ENCODE results near the gene TMEM132D. TPM values are rescaled to one million over a fixed set of nuclear protein-coding genes. Genes with fewer than 3 reads are reported as not detected.
"Not testable (repeated sequence)": the region's sequence is repeated elsewhere in the genome, so short reads cannot be mapped to it uniquely, and the experiment has no call there.

TMEM132D gene
- total and polyA plus RNA-seq, 3 donors from 2014 or later = 0.44 to 0.50 (median 0.47) TPM

- Histone ChIP-seq H3K27ac (no peak overlapping the region), H3K27me3 (no peaks in the 10 kb centered on the region), H3K4me1 (no peaks in the 10 kb centered on the region), H3K36me3 (ENCODE audit: low read depth, missing control alignments) (no peaks in the 10 kb centered on the region), H3K9me3 (no peaks in the 10 kb centered on the region), H3K4me3 (no peak overlapping the region)
- TF ChIP-seq CTCF (IDR thresholded peaks at IDR 0.05) = no peak
- no peak for TF ChIP-seq POLR2A (IDR thresholded peaks at IDR 0.05)
- intact Hi-C loops (cut with DNase I; ENCODE audit: low total_unique reads) = no loop called here
- DNase-seq = no peak
- 73 to 86% methylated on average over 5 to 10 of the region's 10 CpGs for WGBS, 2 donors
Observed at GRCh38 chr12:129900306-129900705, 3.5 kb downstream of the TMEM132D start.

GRCh38 chr12:129899045-129899444 is 4.8 kb downstream of the TMEM132D start:
- H3K27me3 ChIP-seq; intact Hi-C loops (cut with DNase I; ENCODE audit: low total_unique reads); H3K27ac ChIP-seq; H3K36me3 ChIP-seq (ENCODE audit: low read depth, missing control alignments); H3K4me3 ChIP-seq; H3K4me1 ChIP-seq; H3K9me3 ChIP-seq; DNase-seq: not testable (repeated sequence)
- 75 to 85% methylated on average over 1 of the region's 1 CpG for WGBS, 2 donors

GRCh38 chr12:129893691-129894090 is 10.1 kb downstream of the TMEM132D start:
- no peaks in the 10 kb centered on the region for H3K4me1 ChIP-seq
- 80 to 96% methylated on average over 4 of the region's 4 CpGs for WGBS, 2 donors
- no peak overlapping the region for H3K4me3 ChIP-seq
- no peaks in the 10 kb centered on the region for H3K36me3 ChIP-seq (ENCODE audit: low read depth, missing control alignments)
- no peaks in the 10 kb centered on the region for H3K9me3 ChIP-seq
- H3K27ac ChIP-seq = no peak overlapping the region
- intact Hi-C loops (cut with DNase I; ENCODE audit: low total_unique reads) = no loop called here
- H3K27me3 ChIP-seq = no peaks in the 10 kb centered on the region
- DNase-seq = no peak
- TF ChIP-seq POLR2A (IDR thresholded peaks at IDR 0.05) (no peak), CTCF (IDR thresholded peaks at IDR 0.05) (no peak)

GRCh38 chr12:129887101-129887500 is 16.7 kb downstream of the TMEM132D start:
- Histone ChIP-seq H3K9me3 (no peaks in the 10 kb centered on the region), H3K4me1 (no peaks in the 10 kb centered on the region), H3K4me3 (no peak overlapping the region), H3K36me3 (ENCODE audit: low read depth, missing control alignments) (no peaks in the 10 kb centered on the region), H3K27me3 (no peaks in the 10 kb centered on the region), H3K27ac (no peak overlapping the region)
- intact Hi-C loops (cut with DNase I; ENCODE audit: low total_unique reads) = no loop called here
- WGBS, 2 donors = 41 to 49% methylated on average over 4 of the region's 4 CpGs
- TF ChIP-seq CTCF (IDR thresholded peaks at IDR 0.05) = no peak
- no peak for TF ChIP-seq POLR2A (IDR thresholded peaks at IDR 0.05)
- DNase-seq = no peak

- 74 to 78% methylated on average over 5 of the region's 5 CpGs for WGBS, 2 donors
- no peaks in the 10 kb centered on the region for H3K9me3 ChIP-seq
- H3K36me3 ChIP-seq (ENCODE audit: low read depth, missing control alignments) = no peaks in the 10 kb centered on the region
- no peaks in the 10 kb centered on the region for H3K4me1 ChIP-seq
- H3K4me3 ChIP-seq = no peak overlapping the region
- no peak overlapping the region for H3K27ac ChIP-seq
- TF ChIP-seq CTCF (IDR thresholded peaks at IDR 0.05) (no peak), POLR2A (IDR thresholded peaks at IDR 0.05) (no peak)
- H3K27me3 ChIP-seq = no peaks in the 10 kb centered on the region
- intact Hi-C loops (cut with DNase I; ENCODE audit: low total_unique reads) = no loop called here
- DNase-seq = no peak
Observed at GRCh38 chr12:129886541-129886940, 17.3 kb downstream of the TMEM132D start.
